ENCODE measurements around the gene APLP2. TPM values are rescaled to one million over a fixed set of nuclear protein-coding genes. Genes with fewer than 3 reads are reported as not detected.

APLP2 gene
- total and polyA plus RNA-seq, 9 of the 15 experiments (the other 6 are each of a cell fraction or from before 2014, with no cell fraction given): 17.4 to 164 (median 118) TPM

DNA sequence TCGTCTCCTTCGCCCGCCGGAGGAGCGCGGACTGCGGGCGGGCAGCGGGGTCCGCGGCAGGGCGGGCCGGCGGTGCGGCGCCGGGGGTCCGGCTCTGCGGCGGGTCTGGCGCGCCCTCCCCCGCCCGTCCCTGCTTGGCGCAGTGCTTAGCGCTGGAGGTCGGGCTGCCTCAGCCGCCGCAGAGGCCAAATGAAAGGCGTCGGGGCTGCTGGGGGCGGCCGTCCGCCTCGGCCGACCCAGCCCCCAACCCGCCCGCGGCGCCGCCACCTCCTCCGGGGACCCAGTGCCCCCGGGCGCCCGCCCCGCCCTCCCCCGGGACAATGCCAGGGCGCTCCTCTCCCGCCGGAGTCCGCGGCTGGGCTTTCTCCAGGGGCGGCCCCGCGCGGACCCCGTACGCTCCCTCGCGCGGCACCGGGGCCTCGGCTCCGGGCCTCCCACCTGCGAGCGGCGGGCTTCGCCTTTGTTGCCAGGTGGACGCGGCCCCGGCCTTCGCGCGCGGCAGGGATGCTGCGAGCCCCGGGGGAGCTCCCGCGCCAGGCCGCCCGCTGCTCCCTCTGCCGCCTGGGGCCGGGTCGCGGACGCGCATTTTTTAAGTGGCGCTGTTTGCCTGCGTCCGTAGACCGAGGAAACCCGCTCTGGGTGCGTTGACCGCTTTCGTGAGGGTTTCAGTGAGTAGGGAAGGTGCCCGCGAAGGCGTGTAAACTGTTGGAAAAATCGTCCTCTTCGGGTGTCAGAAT is 583 bp downstream of the APLP2 start:
- Histone ChIP-seq H4K20me1 (replicated peaks; ENCODE audit: control insufficient read depth, insufficient read depth, low read length) (peaks cover 11% of the 10 kb centered on the region), H3K27me3 (ENCODE audit: control insufficient read depth in 2 of 2, insufficient read depth in 2 of 2, low read length in 2 of 2) (no peaks in the 10 kb centered on the region), H3K4me1 (replicated peaks in 1 of 2; ENCODE audit: control insufficient read depth in 2 of 2, insufficient read depth in 2 of 2, low read length in 2 of 2) (peaks cover 11 to 21% of the 10 kb centered on the region in 2 experiments; a peak in 4 of 5 replicates), H3K27ac (ENCODE audit: extremely low read depth, low read depth, low read length) (peak overlapping the region; percentile 90), H3K36me3 (ENCODE audit: control insufficient read depth, insufficient read depth, low read length) (peaks cover 3% of the 10 kb centered on the region; the same call in 1 of the 3 replicates), H3K4me3 (peak overlapping the region; percentile 78), H2AFZ (ENCODE audit: low read depth, low read length) (peak overlapping the region; percentile 84), H3K4me2 (ENCODE audit: insufficient read depth, low read length) (peak overlapping the region; percentile 77), H3K9ac (ENCODE audit: insufficient read depth in 1 of 2, low read depth in 2 of 2, low read length in 2 of 2) (peak overlapping the region; percentile 65 to 97), H3K9me3 (replicated peaks; ENCODE audit: control insufficient read depth, insufficient read depth, low read depth, low read length) (no peaks in the 10 kb centered on the region), H3K9me1 (ENCODE audit: control insufficient read depth, insufficient read depth, low read length) (no peaks in the 10 kb centered on the region), H3K79me2 (ENCODE audit: control insufficient read depth, insufficient read depth, low read length) (peaks cover 55% of the 10 kb centered on the region)
- ChIA-PET CTCF (ENCODE audit: low intra/inter-chr PET ratio) (interaction anchor here (0.6 kb wide), 1 partner anchor 91 kb away, joined by 3 read pairs; no protein-coding TSS in a partner anchor), POLR2A (interaction anchor here (0.6 to 3.2 kb wide), 20 partner anchors 9 to 268 kb away, joined by 3 to 35 read pairs (median 4); partner anchors contain the start of gene PRDM10)
- 0% methylated on average over 32 of the region's 100 CpGs for WGBS (ENCODE audit: insufficient coverage, low coverage, missing lambda C conversion rate)
- ATAC-seq: peak; percentile 51
- in situ Hi-C loops (cut with MboI): no loop called here
- FAIRE-seq: no peak
- peak; percentile 50 to 66 (median 64) for DNase-seq (ENCODE audit: extremely low read depth in 1 of 4, low spot score in 3 of 4)
- intact Hi-C loops (cut with micrococcal nuclease): no loop called here
- no TSS peak for BruUV-seq (replicated peaks)
- TF ChIP-seq, protein P1, sequence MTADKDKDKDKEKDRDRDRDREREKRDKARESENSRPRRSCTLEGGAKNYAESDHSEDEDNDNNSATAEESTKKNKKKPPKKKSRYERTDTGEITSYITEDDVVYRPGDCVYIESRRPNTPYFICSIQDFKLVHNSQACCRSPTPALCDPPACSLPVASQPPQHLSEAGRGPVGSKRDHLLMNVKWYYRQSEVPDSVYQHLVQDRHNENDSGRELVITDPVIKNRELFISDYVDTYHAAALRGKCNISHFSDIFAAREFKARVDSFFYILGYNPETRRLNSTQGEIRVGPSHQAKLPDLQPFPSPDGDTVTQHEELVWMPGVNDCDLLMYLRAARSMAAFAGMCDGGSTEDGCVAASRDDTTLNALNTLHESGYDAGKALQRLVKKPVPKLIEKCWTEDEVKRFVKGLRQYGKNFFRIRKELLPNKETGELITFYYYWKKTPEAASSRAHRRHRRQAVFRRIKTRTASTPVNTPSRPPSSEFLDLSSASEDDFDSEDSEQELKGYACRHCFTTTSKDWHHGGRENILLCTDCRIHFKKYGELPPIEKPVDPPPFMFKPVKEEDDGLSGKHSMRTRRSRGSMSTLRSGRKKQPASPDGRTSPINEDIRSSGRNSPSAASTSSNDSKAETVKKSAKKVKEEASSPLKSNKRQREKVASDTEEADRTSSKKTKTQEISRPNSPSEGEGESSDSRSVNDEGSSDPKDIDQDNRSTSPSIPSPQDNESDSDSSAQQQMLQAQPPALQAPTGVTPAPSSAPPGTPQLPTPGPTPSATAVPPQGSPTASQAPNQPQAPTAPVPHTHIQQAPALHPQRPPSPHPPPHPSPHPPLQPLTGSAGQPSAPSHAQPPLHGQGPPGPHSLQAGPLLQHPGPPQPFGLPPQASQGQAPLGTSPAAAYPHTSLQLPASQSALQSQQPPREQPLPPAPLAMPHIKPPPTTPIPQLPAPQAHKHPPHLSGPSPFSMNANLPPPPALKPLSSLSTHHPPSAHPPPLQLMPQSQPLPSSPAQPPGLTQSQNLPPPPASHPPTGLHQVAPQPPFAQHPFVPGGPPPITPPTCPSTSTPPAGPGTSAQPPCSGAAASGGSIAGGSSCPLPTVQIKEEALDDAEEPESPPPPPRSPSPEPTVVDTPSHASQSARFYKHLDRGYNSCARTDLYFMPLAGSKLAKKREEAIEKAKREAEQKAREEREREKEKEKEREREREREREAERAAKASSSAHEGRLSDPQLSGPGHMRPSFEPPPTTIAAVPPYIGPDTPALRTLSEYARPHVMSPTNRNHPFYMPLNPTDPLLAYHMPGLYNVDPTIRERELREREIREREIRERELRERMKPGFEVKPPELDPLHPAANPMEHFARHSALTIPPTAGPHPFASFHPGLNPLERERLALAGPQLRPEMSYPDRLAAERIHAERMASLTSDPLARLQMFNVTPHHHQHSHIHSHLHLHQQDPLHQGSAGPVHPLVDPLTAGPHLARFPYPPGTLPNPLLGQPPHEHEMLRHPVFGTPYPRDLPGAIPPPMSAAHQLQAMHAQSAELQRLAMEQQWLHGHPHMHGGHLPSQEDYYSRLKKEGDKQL (CRISPR knock-in tag; IDR thresholded peaks at IDR 0.05; ENCODE audit: borderline replicate concordance): no peak
- TF ChIP-seq ZNF41 (CRISPR knock-in tag; conservative IDR thresholded peaks at IDR 0.05) (no peak), CREBBP (IDR thresholded peaks at IDR 0.05; ENCODE audit: low read depth, low read length) (no peak), NBN (IDR thresholded peaks at IDR 0.05; ENCODE audit: low read depth) (no peak), ILF3 (IDR thresholded peaks at IDR 0.05; ENCODE audit: borderline replicate concordance) (no peak), GTF2A2 (tag; IDR thresholded peaks at IDR 0.05) (0 out of 2 replicates have a peak, but pooled peaks have one; percentile 12), CC2D1A (IDR thresholded peaks at IDR 0.05) (no peak), ZNF785 (CRISPR knock-in tag; IDR thresholded peaks at IDR 0.05) (no peak), HNRNPLL (IDR thresholded peaks at IDR 0.05; ENCODE audit: low read depth, low read length, poor library complexity, severe bottlenecking) (peak; percentile 45), ZC3H8 (IDR thresholded peaks at IDR 0.05) (no peak), TRIM25 (IDR thresholded peaks at IDR 0.05; ENCODE audit: borderline replicate concordance) (no peak), MYC (IDR thresholded peaks at IDR 0.05; ENCODE audit: low read depth, low read length) (0 out of 2 replicates have a peak, but pooled peaks have one; percentile 12), MYC (CRISPR knock-in tag; IDR thresholded peaks at IDR 0.05; ENCODE audit: borderline replicate concordance, low read depth) (no peak), TAF9B (IDR thresholded peaks at IDR 0.05; ENCODE audit: partially characterized antibody) (no peak), RB1 (IDR thresholded peaks at IDR 0.05; ENCODE audit: low read depth) (peak; percentile 59; the same call in 1 of the 2 replicates)
